Erythroblast (primary cell): Measurements from ENCODE around the gene KCNIP3.
"Not testable (repeated sequence)": the region's sequence is repeated elsewhere in the genome, so short reads cannot be mapped to it uniquely, and the experiment has no call there.

Experiments
- DNase-seq, 2 experiments: peaks; one replicate each; lab custom pipeline; 2025; lab: John Stamatoyannopoulos, UW
- GATA1 ChIP-seq: IDR thresholded peaks from 2 replicates; pipeline ENCODE4 v1.6.1; 2011; ENCODE audit warnings: low read depth, mild to moderate bottlenecking, control low read depth, low read length, moderate library complexity
- POLR2A ChIP-seq: IDR thresholded peaks from 2 replicates; pipeline ENCODE4 v1.6.1; 2011; ENCODE audit warnings: mild to moderate bottlenecking, low read length

KCNIP3 gene

DNA sequence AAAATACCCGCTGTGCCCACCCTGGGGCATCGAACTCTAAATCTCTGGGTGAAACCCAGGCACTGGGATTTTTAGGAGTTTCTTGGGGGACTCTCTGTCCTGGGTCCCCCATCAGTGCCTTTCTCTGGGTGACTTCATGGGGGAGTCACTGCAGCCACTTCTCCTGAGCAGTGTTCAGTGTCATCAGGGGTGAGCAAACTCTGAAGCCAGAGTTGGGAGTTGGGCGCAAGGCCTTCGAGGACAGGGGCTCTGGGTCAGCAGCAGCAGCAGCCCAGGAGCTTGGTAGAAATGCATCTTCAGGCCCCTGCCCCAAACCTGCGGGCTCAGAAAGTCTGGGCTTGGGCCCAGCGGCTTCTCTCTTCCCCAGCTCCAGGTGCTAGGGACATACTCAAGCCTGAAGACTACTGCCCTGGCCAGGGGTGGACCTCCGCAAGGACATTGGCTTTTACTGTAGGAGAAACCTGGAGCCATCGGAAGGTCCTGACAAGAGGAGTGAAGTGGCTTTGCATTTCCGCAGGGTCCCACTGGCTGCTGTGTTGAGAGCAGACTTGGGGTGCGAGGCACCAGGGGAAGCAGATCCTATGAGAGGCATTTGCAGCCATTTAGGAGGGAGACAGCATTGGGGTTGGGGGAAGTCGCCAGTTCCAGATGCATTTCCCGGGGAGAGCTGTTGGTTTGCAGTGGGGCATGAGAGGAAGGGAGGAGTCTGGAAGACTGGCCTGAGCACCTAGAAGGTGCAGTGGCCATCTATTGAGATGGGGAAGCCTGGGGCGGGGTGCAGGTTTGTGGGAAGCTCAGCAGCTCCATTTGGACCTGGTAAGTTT is 53.8 kb downstream of the KCNIP3 start:
- DNase-seq, result no peak
- TF ChIP-seq GATA1, result no peak

DNA sequence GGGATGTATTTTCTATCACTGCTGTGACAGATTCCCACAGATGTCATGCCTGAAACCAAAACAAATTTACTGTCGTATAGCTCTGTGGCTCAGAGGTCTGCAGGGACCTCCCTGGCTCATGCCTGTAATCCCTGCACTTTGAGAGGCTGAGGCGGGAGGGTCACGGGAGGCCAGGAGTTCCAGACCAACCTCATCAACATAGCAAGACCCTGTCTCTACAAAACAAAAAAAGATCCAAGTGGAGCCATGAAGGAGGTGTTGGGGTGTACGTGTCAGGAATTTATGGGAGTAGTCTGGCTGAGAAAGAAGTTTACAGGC is 54.4 kb downstream of the KCNIP3 start:
- no peak for TF ChIP-seq GATA1
- TF ChIP-seq POLR2A, result no peak
- no peak for DNase-seq

DNA sequence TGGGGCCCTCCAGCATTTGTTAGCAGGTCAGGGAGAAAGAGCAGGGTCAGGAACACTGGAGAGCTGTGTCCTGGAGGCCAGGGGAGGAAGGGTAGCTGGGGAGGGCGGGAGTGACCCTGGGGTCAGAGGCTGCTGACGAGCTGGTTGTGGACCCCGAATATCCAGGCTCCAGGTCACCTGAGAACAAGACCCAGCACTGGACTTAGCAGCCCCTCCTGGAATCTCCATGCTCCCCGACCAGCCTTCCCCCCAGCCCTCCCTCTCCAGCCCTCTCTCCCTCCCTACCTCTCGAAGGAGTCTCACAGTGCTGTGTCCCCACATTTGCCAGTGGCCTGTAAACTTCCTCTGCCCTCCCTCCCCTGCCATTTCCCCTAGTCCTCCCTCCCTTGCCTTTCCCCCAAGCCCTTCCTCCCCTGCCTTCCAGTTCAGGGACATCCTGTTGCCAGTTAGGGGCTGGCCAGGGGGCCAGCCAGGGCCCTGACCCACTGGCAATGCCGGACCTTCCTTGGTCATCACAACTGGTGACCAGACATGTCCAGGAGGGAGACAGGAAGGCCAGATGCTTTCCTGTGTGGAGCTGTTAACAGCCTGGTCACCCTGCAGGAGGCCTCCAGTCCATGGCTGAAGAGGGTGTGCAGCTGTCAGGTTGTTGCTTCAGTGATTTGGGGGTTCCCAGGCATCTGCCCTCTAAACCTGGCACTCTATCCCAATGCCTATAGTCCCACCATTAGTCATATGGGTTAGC is 55.3 kb downstream of the KCNIP3 start:
- TF ChIP-seq POLR2A (no peak), GATA1 (no peak)
- no peak for DNase-seq

DNA sequence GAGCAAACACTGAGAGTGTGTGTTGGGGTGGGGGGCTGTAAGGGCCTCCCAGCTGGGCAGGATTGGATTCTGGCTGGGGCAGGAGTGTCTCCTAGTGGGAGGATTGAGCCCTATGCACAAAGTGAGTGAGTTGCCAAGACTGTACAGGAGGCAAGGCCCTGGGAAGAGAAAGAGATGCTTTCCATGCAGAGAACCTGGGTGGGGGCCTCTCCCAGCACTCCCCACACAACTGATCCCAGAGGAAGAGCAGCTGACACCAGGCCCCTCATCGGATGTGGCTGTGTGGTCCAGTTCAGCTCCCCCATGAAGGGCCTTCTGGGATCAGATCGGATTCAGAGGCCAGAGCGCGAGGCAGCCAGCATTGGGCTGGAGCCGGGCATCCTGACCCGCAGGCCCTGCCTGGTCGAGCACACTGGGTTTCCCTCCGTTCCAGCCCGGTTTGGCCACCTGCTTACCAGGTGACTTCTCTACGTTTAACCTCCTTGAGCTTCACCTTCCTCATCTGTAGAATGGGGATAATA is 56.0 kb downstream of the KCNIP3 start:
- DNase-seq, result no peak
- no peak for TF ChIP-seq POLR2A

DNA sequence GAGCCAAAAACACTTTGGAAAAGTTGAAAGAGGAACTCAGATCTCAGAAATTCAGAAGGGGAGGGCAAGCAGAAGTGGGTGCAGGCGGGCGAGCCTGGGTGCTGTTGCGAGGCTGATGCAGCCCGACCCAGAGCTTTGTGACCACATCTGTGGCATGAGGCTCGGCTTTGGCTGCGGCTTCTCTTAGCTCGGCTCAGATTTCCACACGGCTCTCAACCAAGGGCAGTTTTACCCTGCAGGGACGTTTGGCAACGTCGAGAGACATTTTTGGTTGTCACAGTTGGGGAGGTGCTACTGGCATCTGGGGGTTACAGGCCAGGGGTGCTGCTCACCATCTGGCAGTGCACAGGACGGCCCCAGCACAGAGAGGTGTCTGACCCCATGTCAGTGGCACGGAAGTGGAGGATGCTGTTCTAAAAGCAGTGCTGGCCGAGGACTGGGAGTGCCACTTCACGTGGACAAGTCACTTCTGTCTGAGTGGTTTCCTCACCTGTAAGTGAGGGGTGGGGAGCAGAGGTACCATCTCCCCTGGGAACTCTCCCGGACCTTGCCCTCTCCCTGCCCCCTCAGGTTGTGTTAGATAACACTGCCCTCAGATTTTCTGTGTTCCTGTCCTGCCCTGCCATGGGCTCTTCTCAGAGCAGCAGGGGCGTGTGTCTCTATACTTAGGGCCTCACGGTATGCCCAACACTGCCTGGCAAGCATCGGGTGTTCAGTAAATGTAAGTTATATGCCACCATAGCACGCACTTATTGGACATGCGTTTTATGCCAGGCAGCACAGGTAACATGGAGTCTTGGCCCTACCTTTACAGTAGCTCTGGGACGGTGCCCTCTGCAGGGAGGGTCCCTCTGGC is 56.7 kb downstream of the KCNIP3 start:
- no peak for TF ChIP-seq GATA1
- no peak for TF ChIP-seq POLR2A
- DNase-seq, result no peak

DNA sequence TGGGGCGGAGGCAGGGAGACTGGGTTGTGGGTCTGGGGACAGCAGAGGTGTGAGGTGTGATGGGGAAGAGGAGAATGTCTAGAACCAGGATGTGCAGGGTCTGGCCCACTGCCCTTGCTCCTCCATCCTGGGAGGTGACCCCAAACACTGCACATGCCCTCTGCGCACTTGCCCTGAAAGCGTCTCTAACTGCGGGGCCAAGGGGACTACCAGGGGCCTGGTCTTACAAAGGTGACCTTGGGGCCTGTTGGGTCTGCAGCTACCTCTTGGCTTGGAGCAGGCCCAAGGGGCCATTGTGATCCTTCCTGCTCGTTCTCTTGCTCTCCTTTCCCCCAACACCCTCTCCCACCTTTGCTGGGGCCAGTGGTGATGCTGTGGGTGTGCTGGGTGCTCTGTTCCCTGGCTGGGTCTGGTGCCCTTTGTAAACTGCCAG is 57.3 kb downstream of the KCNIP3 start:
- TF ChIP-seq GATA1, result no peak
- TF ChIP-seq POLR2A, result no peak
- DNase-seq, result no peak

DNA sequence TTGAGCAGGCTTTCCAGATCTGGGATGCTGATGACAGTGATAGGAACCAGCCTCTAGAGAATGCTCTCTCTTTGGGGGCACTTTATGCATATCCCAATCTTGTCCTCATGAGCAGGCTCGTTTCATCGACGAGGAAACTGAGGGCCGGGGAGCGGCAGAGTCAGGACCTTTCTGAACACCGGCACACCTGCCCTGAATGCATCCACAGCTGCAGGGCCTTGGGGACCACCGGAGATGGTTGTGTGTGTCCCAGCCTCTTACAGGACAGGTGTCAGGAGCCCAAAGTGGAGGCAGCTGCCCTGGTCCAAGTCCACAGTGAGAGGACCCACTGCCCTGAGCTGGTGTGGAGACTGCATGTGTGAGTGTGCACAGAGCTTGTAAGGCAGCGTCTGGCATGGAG is 57.8 kb downstream of the KCNIP3 start:
- DNase-seq, result no peak
- no peak for TF ChIP-seq GATA1
- no peak for TF ChIP-seq POLR2A

DNA sequence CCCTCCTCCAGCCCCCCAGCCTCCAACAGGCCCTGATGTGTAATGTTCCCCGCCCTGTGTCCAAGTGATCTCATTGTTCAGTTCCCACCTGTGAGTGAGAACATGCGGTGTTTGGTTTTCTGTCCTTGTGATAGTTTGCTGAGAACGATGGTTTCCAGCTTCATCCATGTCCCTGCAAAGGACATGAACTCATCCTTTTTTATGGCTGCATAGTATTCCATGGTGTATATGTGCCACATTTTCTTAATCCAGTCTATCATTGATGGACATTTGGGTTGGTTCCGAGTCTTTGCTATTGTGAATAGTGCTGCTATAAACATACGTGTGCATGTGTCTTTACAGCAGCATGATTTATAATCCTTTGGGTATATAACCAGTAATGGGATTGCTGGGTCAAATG is 58.3 kb downstream of the KCNIP3 start:
- DNase-seq, result not testable (repeated sequence)

DNA sequence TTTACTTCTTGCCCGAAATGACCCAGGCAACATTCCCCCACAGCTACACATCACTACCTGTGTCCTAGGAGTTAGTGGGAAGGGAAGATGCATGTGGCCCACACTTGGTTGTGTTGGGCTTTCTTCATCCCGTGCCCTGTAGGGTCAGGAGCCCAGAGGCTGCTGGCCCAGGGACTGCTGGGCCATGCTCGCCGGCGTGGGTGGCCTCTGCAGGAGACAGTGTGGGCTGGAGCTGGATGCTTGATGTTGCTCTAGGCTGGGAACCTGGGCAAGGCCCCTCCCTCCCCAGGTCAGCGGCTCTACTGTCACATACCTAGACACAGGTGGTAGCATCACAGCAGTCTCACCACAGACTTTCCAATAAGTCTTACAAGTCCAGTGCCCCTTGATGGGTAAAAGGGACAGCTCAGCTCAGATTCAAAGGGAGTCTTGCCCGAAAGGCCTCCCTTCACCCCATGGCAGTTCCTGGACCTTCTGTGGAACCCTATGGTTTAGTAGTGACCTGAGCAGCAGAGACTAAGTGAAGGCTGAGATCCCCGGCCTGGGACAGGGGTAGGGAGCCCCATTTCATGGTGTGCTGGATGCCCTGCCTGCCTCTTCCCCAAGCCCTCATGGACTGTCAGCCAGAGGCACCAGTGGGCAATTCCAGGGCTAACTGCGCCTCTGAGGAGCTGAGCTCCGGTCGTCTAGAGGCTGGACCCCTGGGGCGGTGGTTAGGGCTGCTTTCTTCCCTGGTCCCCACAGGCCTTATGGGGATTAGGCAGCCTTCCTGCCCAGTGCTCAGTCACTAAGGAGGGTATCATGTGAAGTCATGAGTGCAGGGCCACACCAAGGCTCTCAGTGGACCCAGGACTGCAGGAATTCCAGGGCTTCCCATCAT is 59.9 kb downstream of the KCNIP3 start:
- DNase-seq, result no peak
- TF ChIP-seq GATA1 (no peak), POLR2A (no peak)

DNA sequence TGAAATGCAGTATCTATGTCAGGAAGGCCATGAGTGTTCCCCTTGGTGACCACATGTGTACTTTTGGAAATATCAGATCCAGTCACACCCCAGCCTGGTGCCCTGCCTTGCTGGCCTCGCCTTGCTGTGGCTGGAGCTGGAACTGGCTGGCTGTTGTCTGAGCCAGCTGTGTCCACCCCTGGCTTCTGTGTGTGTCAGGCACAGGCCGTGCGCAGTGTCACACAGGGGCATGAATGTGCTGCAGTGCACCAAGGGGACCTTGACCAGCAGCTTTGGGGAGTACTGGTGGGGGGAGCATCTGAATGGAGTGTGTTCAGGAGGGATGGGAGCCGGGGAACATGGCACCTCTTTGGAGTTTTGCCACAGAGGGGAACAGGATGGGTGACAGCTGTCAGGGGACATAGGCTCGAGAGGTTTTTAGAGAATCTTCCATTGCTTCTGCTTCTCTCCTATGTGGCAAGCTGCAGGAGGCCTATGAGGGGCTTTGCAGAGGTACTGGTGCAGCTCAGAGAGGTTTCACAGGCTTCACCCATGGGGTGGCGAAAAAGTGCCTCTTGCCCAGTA is 60.7 kb downstream of the KCNIP3 start:
- TF ChIP-seq GATA1, result no peak
- no peak for TF ChIP-seq POLR2A

DNA sequence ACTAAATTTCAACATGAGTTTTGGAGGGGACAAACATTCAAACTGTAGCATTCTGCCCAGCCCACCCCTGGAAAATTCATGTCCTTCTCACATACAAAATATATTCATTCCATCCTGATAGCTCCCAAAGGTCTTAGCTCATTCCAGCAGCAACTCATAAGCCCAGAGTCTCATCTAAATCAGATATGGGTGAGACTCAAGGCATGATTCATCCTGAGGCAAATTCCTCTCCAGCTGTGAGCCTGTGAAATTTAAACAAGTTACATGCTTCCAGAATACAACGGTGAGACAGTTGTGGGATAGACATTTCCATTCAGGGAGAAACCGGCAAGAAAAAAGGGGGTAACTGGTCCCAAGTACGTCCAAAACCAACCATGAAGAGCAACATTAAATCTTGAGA is 61.9 kb downstream of the KCNIP3 start:
- DNase-seq, result no peak
- TF ChIP-seq POLR2A (no peak), GATA1 (no peak)

More for the DNA sequence above, 60.7 kb downstream of the KCNIP3 start:
- no peak for DNase-seq

DNA sequence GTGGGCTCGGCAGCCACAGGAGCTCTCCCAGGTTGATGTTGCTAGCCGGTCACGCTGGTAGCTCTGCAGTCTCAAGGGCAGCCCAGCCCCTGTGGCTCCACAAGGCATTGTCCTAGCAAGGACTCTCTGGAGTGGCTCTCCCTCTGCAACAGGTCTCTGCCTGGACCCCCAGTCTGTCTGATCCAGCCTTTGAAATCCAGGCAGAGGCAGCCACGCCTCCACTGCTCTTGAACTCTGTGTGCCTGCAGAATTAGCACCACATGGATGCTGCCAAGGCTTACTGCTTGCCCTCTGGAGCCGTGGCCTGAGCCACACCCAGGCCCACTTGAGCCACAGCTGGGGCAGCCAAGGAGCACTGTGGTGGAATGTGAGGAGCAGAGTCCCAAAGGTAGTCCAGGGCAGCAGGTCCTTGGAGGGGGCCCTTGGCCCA is 62.4 kb downstream of the KCNIP3 start:
- TF ChIP-seq POLR2A, result no peak
- TF ChIP-seq GATA1, result no peak
- DNase-seq, result no peak

DNA sequence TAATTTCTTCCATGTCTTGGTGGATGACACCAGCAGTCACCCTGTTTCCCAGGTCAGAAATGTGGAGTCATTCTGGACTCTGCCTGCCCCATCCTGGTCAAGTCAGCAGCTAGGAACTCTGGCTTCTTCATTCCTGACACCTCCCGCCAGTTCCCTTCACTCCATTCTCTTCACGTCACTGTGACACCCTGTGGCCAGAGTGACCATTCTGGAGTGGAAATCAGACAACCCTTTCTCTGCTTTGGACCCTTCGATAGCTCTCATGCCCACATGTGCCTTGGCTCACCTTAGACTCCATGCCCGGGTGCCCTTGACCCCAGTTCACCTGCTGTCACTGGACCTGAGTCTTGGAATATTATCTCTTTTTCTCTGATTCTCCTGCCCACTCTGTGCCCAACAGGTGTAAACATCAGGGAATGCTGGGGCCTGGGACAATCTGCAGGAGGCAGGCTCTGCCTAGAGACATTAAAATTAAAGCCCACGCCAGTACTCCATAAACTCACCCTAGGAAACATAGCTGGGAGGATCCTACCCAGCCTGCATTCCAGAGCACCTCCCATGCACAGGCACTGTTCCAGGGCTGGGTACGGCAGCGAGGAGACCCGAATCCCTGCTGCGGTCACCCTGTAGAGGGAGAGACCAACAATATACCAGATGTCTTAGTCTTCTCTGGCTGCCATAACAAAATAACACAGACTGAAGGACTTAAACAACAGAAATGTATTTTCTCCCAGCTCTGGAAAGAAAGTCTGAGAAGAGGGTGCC is 64.3 kb downstream of the KCNIP3 start:
- no peak for DNase-seq
- no peak for TF ChIP-seq POLR2A
- TF ChIP-seq GATA1, result no peak
